Activated T-cell treated with anti-CD3 and anti-CD28 coated beads for 48 hours (primary cell): ENCODE results near the gene TMEM94.

Experiments used
- DNase-seq: peaks from one replicate; pipeline ENCODE4 v3.0.0-alpha.2; 2020; ENCODE audit warnings: low read depth

TMEM94 gene

DNA sequence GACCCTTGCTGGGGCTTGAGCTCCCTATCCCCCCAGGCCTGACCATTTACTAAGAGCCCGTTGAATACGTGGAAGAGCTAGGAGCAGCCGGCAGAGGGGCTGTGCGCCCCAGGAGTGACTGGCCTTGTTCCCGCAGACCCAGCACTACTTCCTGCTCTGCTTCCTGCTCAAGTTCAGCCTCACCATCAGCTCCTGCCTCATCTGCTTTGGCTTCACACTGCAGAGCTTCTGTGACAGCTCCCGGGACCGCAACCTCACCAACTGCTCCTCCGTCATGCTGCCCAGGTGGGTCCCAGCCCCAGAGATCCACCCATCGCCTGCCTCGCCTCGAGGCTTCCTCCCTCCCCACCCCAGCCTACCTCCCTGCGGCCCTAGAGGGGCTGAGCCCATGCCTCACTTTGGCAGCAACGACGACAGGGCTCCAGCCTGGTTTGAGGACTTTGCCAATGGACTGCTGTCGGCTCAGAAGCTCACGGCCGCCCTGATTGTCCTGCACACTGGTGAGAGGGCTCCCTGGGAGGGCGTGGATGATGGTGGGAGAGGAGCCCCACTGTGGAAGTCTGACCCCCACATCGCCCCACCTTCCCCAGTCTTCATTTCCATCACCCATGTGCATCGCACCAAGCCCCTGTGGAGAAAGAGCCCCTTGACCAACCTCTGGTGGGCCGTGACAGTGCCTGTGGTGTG, 41.7 kb downstream of the TMEM94 start:
- DNase-seq: no peak

GRCh38 chr17:75498726-75499213, 42.3 kb downstream of the TMEM94 start:
- DNase-seq: no peak

DNA sequence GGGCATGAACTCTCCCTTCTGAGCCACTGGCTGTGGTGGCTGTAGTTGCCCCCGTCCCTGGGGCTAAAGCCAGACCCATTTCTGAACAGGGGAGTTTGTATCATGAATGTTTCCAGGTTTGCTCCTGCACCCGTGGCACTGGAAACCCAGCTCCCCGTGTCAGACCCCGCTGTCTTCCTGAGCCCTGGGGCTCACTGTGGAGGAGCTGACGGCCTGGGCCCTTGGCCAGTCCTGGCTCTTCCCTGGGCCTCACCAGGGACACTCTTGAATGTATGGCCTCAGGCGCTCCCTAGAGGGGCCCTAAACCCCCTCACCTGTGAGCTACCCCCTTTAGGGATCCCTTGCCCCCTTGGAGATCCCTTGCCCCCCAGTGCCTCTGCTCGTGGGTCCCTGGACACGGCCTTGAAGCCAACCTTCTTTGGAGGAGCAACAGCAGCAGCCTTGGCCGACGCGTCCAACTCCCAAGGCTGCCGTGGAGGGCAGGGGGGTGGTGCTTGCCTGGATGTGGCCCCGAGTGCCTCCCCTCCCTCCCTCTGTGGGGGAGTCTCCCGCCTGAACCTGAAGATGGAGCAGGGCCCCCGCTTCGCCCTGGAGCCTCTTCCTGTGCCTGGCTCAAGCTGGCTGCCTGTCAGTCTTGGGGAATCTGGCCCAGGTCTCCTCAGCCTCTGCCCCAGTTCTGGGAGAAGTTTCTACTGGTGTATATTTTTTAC, 43.0 kb downstream of the TMEM94 start:
- DNase-seq: no peak

GRCh38 chr17:75500419-75501216, 44.2 kb downstream of the TMEM94 start:
- no peak for DNase-seq

DNA sequence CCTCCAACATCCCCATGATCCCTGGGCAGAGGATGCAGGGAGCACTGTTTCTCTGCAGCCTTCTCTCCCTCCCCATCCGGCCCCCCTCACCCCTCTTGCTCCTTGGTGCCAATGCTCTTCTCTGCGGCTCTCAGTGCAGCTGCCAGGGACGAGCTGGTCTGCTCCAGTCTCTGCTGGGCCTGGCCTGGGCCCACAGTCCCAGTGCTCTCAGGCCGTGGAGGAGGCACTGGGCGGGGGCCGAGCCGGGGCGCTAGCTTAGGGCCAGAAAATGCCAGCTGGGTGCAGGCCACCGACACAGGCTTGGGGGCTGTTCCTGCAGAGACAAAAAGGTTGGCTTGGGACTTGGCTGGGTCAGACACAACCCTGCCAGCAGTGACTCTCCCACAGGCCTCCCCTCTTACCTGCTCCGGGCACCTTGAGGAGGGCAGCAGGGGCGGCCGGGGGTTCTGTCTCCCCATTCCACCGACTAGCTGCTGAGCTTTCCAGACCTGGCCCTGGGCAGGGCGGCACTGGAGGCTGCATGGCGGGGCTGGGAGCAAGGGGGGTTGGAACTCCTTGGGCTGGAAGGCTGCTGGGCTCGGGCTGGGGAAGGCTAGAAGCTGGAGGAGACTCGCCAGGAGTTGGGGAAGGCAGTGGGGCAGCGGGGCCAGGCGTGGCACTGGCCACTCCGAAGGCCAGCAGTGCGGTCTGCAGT, 45.1 kb downstream of the TMEM94 start:
- no peak for DNase-seq

DNA sequence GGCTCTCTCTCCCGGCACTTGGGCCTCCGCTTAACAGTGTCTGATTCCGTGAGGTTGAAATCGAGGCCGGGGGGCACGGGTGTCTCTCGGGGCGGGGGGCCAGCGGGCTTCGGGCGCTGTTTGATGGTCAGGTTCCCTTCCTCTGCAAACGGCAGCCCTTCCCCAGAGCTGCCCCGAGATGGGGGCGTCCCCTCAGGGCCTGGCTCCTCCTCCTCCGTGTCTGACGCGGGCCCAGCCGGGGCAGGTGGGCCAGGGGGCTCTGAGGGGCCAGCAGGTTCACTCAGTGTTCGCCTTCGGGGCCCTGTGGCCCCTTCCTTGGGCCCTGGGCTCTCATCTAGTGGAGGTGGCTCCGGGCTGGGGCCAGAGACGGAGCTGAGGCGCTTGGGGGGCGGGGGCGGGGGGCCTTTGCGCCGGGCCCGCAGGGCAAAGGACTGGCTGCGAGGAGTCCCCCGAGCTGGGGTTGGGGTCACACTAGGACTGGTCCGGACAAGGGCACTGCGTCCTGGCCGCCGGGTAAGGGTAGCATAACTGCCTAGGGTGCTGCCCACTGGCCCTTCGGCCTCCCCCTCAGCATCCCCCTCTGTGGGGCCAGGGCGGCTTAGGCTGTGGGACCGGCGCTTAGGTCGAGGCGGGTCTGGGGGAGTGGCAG, 45.8 kb downstream of the TMEM94 start:
- no peak for DNase-seq

- DNase-seq: no peak
Observed at GRCh38 chr17:75502721-75503329, 46.4 kb downstream of the TMEM94 start.

- DNase-seq: no peak
Observed at GRCh38 chr17:75503337-75503950, 47.0 kb downstream of the TMEM94 start.

GRCh38 chr17:75503976-75504346, 47.5 kb downstream of the TMEM94 start:
- DNase-seq: no peak

GRCh38 chr17:75504347-75505151, 48.1 kb downstream of the TMEM94 start:
- no peak for DNase-seq

GRCh38 chr17:75505152-75505409, 48.6 kb downstream of the TMEM94 start:
- no peak for DNase-seq

DNA sequence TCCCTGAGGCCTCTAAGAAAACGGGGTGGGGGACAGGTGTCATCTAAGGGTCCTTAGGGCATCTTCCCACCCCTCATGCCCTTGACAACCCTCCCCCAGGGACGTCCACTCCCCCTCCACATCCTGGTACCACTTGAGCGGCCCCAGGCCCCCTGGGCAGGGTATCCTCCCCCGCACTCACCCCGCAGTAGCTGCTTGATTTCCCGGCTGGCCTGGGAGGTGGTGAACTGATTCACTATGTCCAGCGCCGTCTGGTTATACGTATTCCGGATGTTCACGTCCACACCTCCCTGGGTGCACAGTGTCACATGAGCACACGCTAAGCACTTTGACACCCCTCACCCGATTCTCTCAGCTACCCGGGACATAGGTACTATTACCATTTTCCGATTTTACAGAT, 49.2 kb downstream of the TMEM94 start:
- DNase-seq: no peak

DNA sequence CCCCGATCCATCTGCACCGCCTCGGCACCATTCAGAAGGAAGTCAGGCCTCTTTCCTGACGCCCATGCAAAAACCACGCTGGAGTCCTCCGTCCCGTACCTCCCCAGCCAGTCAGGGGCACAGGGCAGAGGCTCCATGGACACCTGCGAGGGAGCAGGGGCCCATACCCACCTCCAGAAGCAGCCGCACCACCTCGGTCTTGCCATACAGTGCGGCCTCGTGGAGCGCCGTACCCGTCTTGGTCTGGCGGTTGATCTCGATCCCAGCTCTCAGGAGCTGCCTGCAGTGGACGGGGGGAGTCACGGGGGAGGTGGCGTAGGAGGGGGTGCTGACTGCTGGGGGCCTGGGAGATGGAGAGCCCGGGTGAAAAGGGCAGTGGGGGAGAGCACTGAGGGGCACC, 49.7 kb downstream of the TMEM94 start:
- no peak for DNase-seq

DNA sequence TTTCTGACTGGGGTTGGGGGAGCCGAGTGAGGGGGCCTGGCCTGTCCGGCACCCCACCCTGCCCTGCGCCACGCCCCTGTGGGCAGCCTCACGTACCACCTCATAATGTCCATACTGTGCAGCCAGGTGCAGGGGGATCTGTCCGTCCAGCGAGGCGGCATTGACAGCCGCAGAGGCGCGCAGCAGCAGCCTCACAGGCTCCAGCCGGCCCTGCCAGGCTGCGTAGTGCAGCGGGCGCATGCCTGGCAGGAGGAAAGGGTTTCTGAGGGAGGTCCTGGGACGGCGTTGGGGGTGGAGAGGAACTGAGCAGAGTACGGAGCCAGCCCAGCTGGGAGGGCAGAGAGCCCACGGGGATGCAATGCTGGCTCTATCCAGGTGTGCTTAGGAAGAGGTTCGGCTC, 50.5 kb downstream of the TMEM94 start:
- no peak for DNase-seq

- DNase-seq: no peak
Observed at GRCh38 chr17:75507733-75508719, 51.6 kb downstream of the TMEM94 start.

- DNase-seq: no peak
Observed at GRCh38 chr17:75508931-75509361, 52.5 kb downstream of the TMEM94 start.

DNA sequence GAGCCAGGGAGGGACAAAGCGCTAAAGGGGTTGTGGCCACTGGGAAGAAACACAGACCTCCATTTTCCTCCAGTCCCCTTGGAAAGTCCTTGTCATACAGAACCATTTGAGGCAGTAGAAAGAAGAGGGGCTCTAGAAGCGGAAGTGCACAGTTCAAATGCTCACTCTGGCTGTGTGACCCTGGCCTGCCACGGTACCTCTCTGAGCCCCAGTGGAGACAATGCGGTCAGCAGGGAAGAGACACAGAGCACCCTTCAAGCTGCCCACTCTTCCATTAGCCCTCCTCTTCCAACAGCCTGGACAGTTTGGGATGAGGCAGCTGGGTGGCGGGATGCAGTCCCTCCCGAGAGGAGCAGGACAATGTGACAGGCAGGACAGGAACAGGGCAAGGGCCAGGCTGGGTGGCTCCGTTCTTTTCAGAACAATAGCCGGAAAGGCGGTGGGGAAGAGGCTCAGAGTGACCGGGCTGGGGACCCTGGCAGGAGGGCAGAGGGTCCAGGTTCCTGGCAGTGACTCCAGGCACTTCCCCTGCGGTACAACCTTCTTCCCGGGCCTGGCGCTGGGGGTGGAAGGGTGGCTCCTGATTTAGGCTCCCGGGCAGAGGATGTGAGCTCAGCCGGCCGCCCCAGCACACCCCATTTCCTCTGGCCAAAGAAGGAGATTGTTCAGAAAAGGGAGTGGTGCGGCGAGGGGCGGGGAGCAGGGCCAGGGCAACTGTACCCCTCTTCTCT, 53.3 kb downstream of the TMEM94 start:
- DNase-seq: no peak

- DNase-seq: no peak
Observed at GRCh38 chr17:75511270-75511609, 54.8 kb downstream of the TMEM94 start.
